ENCODE results near the gene DCBLD2. TPM values are rescaled to one million over a fixed set of nuclear protein-coding genes. Genes with fewer than 3 reads are reported as not detected.
"Not testable (repeated sequence)": the region's sequence is repeated elsewhere in the genome, so short reads cannot be mapped to it uniquely, and the experiment has no call there.

The DCBLD2 gene
- total RNA-seq, 1 experiment from 2014 or later = 500 TPM

- no peak for DNase-seq (ENCODE audit: low read depth)
Observed at GRCh38 chr3:98892263-98892662, 9.2 kb downstream of the DCBLD2 start.

- no peak for DNase-seq (ENCODE audit: low read depth)
Observed at GRCh38 chr3:98890965-98891910, 10.3 kb downstream of the DCBLD2 start.

GRCh38 chr3:98890181-98890835 is 11.2 kb downstream of the DCBLD2 start:
- no peak for DNase-seq (ENCODE audit: low read depth)

GRCh38 chr3:98887684-98888083 is 13.8 kb downstream of the DCBLD2 start:
- DNase-seq (ENCODE audit: low read depth) = no peak

- no peak for DNase-seq (ENCODE audit: low read depth)
Observed at GRCh38 chr3:98886525-98886924, 15.0 kb downstream of the DCBLD2 start.

- DNase-seq (ENCODE audit: low read depth) = no peak
Observed at GRCh38 chr3:98885851-98886250, 15.6 kb downstream of the DCBLD2 start.

- DNase-seq (ENCODE audit: low read depth) = no peak
Observed at GRCh38 chr3:98884675-98885371, 16.7 kb downstream of the DCBLD2 start.

GRCh38 chr3:98882614-98883333 is 18.7 kb downstream of the DCBLD2 start:
- not testable (repeated sequence) for DNase-seq (ENCODE audit: low read depth)

GRCh38 chr3:98877132-98877531 is 24.4 kb downstream of the DCBLD2 start:
- DNase-seq (ENCODE audit: low read depth) = no peak

- no peak for DNase-seq (ENCODE audit: low read depth)
Observed at GRCh38 chr3:98875535-98875934, 26.0 kb downstream of the DCBLD2 start.

- no peak for DNase-seq (ENCODE audit: low read depth)
Observed at GRCh38 chr3:98874602-98875249, 26.8 kb downstream of the DCBLD2 start.

GRCh38 chr3:98869391-98869790 is 32.1 kb downstream of the DCBLD2 start:
- DNase-seq (ENCODE audit: low read depth) = no peak

GRCh38 chr3:98857971-98858370 is 43.5 kb downstream of the DCBLD2 start:
- DNase-seq (ENCODE audit: low read depth) = not testable (repeated sequence)

GRCh38 chr3:98857258-98857657 is 44.2 kb downstream of the DCBLD2 start:
- DNase-seq (ENCODE audit: low read depth) = not testable (repeated sequence)

- DNase-seq (ENCODE audit: low read depth) = no peak
Observed at GRCh38 chr3:98856724-98857123, 44.8 kb downstream of the DCBLD2 start.

- DNase-seq (ENCODE audit: low read depth) = peak; percentile 79
Observed at GRCh38 chr3:98855806-98856400, 45.6 kb downstream of the DCBLD2 start.

GRCh38 chr3:98848108-98848507 is 53.4 kb downstream of the DCBLD2 start:
- no peak for DNase-seq (ENCODE audit: low read depth)

GRCh38 chr3:98846101-98846500 is 55.4 kb downstream of the DCBLD2 start:
- DNase-seq (ENCODE audit: low read depth) = no peak

GRCh38 chr3:98843266-98843959 is 58.1 kb downstream of the DCBLD2 start:
- no peak for DNase-seq (ENCODE audit: low read depth)

- DNase-seq (ENCODE audit: low read depth) = no peak
Observed at GRCh38 chr3:98839846-98840245, 61.6 kb downstream of the DCBLD2 start.

Measured in HT1080 (cell line).